ENCODE measurements around the gene TRAPPC4.
A peak's percentile ranks its signal among the peaks of the same experiment; 100 is the strongest.

TRAPPC4 gene

GRCh38 chr11:118996926-118997626, 21.5 kb upstream of the TRAPPC4 start:
- peaks cover 20 to 22% of the 10 kb centered on the region in 2 experiments for H3K4me1 ChIP-seq (ENCODE audit: control insufficient read depth in 1 of 2, insufficient read depth in 1 of 2, low read depth in 1 of 2, low read length in 1 of 2)
- no peaks in the 10 kb centered on the region for H3K27me3 ChIP-seq
- no peaks in the 10 kb centered on the region for H3K9me3 ChIP-seq
- no peak for TF ChIP-seq CTCF (IDR thresholded peaks at IDR 0.05)
- peak overlapping the region; percentile 65 to 76 for H3K4me3 ChIP-seq (ENCODE audit: low read depth in 1 of 2, low read length in 1 of 2)
- H3K27ac ChIP-seq = peak overlapping the region; percentile 77
- H3K36me3 ChIP-seq = peaks cover 22% of the 10 kb centered on the region

DNA sequence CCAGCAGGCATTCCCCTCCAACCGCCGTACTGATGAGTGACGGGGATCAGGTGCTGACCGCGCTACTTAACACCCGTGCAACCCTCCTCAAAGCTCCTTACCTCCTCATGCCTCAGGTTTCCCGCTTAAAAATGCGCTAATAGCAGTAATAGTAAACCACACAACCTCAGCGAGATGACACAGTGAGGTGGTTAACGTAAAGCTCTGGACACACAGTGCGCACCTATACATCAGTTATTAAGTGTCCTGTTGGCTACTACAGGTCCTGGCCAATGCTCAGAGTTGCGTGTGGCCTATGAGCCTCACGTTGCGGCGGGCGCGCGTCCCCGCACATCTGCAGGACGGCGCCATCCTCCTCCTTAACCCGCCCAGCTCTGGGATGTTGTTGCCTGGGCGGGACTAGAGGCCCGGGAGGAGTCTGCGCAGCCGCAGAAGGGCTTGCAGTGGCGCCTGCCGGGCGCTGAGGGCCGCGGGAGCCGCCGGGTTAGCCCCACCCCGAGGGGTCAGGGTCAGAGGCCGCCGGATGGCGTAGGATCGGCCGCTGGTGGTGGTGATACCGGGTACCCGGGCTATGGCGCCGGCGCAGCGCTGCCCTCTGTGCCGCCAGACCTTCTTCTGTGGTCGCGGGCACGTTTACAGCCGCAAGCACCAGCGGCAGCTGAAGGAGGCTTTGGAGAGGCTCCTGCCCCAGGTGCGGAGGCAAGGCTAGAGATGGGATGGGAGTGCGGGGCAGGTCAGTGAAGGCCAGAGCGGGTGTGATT, 20.8 kb upstream of the TRAPPC4 start, which contains the start of gene CENATAC:
Gene CENATAC (plus strand): TSS at position 512 of the 761 bp plus-strand sequence. CDS start 60 bp downstream, at position 572.
- Histone ChIP-seq H3K27ac (peak within 1 kb of the TSS; percentile 77), H3K4me3 (ENCODE audit: low read depth in 1 of 2, low read length in 1 of 2) (peak within 1 kb of the TSS; percentile 65 to 76), H3K4me1 (ENCODE audit: control insufficient read depth in 1 of 2, insufficient read depth in 1 of 2, low read depth in 1 of 2, low read length in 1 of 2) (peaks cover 18 to 20% of the 10 kb centered on the region in 2 experiments), H3K9me3 (no peaks in the 10 kb centered on the region), H3K36me3 (peaks cover 29% of the 10 kb centered on the region), H3K27me3 (no peaks in the 10 kb centered on the region)
- TF ChIP-seq CTCF (IDR thresholded peaks at IDR 0.05) = peak; percentile 79

- peak overlapping the region; percentile 77 for H3K27ac ChIP-seq
- no peak for TF ChIP-seq CTCF (IDR thresholded peaks at IDR 0.05)
- peak overlapping the region; percentile 65 to 76 for H3K4me3 ChIP-seq (ENCODE audit: low read depth in 1 of 2, low read length in 1 of 2)
- H3K4me1 ChIP-seq (ENCODE audit: control insufficient read depth in 1 of 2, insufficient read depth in 1 of 2, low read depth in 1 of 2, low read length in 1 of 2) = peaks cover 18 to 20% of the 10 kb centered on the region in 2 experiments
- peaks cover 31% of the 10 kb centered on the region for H3K36me3 ChIP-seq
- no peaks in the 10 kb centered on the region for H3K9me3 ChIP-seq
- no peaks in the 10 kb centered on the region for H3K27me3 ChIP-seq
Measured at GRCh38 chr11:118998388-118998717, 20.2 kb upstream of the TRAPPC4 start.

DNA sequence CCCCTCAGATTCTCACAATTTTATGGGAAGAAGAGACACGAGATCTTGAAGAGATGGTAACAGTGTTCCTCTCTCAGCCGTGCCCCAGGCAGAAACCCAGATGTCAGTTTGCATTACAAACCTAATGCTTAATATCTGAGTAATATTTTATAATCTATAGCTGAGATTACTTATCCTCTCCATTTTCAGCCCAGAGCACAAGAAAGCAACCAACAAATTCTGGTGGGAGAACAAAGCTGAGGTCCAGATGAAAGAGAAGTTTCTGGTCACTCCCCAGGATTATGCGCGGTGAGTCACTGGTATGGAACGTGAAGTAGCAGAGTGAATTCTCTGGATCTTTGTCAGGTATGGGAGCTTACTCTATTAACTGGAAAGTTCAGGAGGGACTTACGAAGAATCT, 19.7 kb upstream of the TRAPPC4 start:
- H3K27ac ChIP-seq = peak overlapping the region; percentile 77
- no peaks in the 10 kb centered on the region for H3K9me3 ChIP-seq
- H3K4me3 ChIP-seq (ENCODE audit: low read depth in 1 of 2, low read length in 1 of 2) = peak overlapping the region; percentile 65 to 76
- peaks cover 34% of the 10 kb centered on the region for H3K36me3 ChIP-seq
- no peak for TF ChIP-seq CTCF (IDR thresholded peaks at IDR 0.05)
- no peaks in the 10 kb centered on the region for H3K27me3 ChIP-seq
- peaks cover 18 to 20% of the 10 kb centered on the region in 2 experiments for H3K4me1 ChIP-seq (ENCODE audit: control insufficient read depth in 1 of 2, insufficient read depth in 1 of 2, low read depth in 1 of 2, low read length in 1 of 2)

- H3K9me3 ChIP-seq = no peaks in the 10 kb centered on the region
- no peak for TF ChIP-seq CTCF (IDR thresholded peaks at IDR 0.05)
- no peak overlapping the region for H3K4me3 ChIP-seq (ENCODE audit: low read depth in 1 of 2, low read length in 1 of 2)
- H3K27me3 ChIP-seq = no peaks in the 10 kb centered on the region
- peaks cover 43% of the 10 kb centered on the region for H3K36me3 ChIP-seq
- no peak overlapping the region for H3K27ac ChIP-seq
- peaks cover 18 to 20% of the 10 kb centered on the region in 2 experiments for H3K4me1 ChIP-seq (ENCODE audit: control insufficient read depth in 1 of 2, insufficient read depth in 1 of 2, low read depth in 1 of 2, low read length in 1 of 2)
Measured at GRCh38 chr11:119000906-119001305, 17.7 kb upstream of the TRAPPC4 start.

Data from neutrophil (primary cell).